ENCODE data around the gene NPL. TPM values are rescaled to one million over a fixed set of nuclear protein-coding genes. Genes with fewer than 3 reads are reported as not detected.

The NPL gene
- total RNA-seq, 1 donor from 2014 or later = 16.2 TPM

DNA sequence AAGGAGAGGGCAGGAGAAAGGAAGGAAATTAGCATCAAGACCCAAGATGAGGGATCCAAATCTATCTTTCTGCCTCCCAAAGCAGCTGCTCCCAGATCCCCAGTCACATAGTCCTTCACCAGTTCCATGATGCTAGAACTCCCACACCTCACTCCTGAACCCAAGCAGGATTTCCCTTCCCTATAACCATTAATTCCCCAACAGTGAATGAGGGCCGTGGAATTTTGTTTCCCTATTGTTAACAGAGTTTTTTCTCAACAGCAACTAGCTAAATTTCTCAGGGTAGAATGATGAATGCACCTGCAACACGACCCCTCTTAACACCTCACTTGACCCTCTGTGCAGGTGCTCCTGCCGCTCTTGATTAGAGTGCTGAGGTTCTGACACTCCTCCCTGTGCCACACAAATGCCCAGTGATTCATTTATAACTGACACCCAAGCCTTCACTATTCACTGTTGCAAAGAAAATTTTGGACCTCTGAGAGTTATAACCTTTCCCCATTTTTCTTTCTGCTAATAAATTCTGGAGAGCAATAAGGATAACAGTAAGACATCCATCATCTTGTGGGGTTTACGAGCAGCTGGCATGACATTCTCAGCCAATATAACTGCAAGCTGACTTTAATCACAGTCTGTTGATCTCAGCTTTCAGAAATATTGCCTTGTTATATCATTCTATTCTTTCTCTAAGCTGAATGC, 25.4 kb upstream of the NPL start:
- H3K9me3 ChIP-seq = no peaks in the 10 kb centered on the region
- peaks cover 19% of the 10 kb centered on the region for H3K4me1 ChIP-seq
- intact Hi-C loops (cut with DNase I) = no loop called here
- DNase-seq (ENCODE audit: extremely low spot score in 2 of 2) = no peak
- no peak for TF ChIP-seq POLR2A (IDR thresholded peaks at IDR 0.05)
- TF ChIP-seq, protein P1, sequence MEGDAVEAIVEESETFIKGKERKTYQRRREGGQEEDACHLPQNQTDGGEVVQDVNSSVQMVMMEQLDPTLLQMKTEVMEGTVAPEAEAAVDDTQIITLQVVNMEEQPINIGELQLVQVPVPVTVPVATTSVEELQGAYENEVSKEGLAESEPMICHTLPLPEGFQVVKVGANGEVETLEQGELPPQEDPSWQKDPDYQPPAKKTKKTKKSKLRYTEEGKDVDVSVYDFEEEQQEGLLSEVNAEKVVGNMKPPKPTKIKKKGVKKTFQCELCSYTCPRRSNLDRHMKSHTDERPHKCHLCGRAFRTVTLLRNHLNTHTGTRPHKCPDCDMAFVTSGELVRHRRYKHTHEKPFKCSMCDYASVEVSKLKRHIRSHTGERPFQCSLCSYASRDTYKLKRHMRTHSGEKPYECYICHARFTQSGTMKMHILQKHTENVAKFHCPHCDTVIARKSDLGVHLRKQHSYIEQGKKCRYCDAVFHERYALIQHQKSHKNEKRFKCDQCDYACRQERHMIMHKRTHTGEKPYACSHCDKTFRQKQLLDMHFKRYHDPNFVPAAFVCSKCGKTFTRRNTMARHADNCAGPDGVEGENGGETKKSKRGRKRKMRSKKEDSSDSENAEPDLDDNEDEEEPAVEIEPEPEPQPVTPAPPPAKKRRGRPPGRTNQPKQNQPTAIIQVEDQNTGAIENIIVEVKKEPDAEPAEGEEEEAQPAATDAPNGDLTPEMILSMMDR (IDR thresholded peaks at IDR 0.05) = no peak
- TF ChIP-seq POLR2AphosphoS5 (IDR thresholded peaks at IDR 0.05; ENCODE audit: insufficient read depth in 1 of 2, low read depth in 1 of 2) = no peak
- no peaks in the 10 kb centered on the region for H3K27me3 ChIP-seq
- no peaks in the 10 kb centered on the region for H3K36me3 ChIP-seq
- H3K4me3 ChIP-seq = no peak overlapping the region
- H3K27ac ChIP-seq = no peak overlapping the region

DNA sequence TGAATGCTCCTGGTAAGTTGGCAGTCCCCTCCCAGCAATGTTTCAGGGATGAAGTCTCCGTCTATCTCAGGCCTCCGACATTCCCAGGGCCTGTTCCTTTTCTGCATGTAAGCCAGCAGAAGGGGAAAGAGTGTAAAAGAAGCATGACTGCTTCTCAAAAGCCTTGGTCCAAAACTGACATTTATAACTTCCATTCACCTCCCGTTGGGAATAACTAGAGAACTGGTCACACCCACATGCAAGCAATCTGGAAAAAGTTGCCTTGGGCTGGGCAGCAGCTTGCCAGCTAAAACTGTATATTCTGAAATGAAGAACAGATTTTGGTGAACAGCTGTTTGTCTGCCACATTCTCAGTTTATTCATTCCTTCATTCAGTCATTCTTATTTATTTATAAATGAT, 24.2 kb upstream of the NPL start:
- Histone ChIP-seq H3K27me3 (no peaks in the 10 kb centered on the region), H3K36me3 (no peaks in the 10 kb centered on the region), H3K4me3 (no peak overlapping the region), H3K9me3 (no peaks in the 10 kb centered on the region), H3K27ac (no peak overlapping the region), H3K4me1 (peaks cover 19% of the 10 kb centered on the region)
- DNase-seq (ENCODE audit: extremely low spot score in 2 of 2) = no peak
- intact Hi-C loops (cut with DNase I) = no loop called here
- TF ChIP-seq POLR2AphosphoS5 (IDR thresholded peaks at IDR 0.05; ENCODE audit: insufficient read depth in 1 of 2, low read depth in 1 of 2) (no peak), POLR2A (IDR thresholded peaks at IDR 0.05) (no peak)
- TF ChIP-seq, protein P1 (IDR thresholded peaks at IDR 0.05) = no peak

GRCh38 chr1:182766050-182766449, 23.5 kb upstream of the NPL start:
- DNase-seq (ENCODE audit: extremely low spot score in 2 of 2) = no peak
- Histone ChIP-seq H3K4me1 (peaks cover 19% of the 10 kb centered on the region), H3K27me3 (no peaks in the 10 kb centered on the region), H3K4me3 (no peak overlapping the region), H3K27ac (no peak overlapping the region), H3K9me3 (no peaks in the 10 kb centered on the region), H3K36me3 (no peaks in the 10 kb centered on the region)
- no peak for TF ChIP-seq POLR2AphosphoS5 (IDR thresholded peaks at IDR 0.05; ENCODE audit: insufficient read depth in 1 of 2, low read depth in 1 of 2)
- TF ChIP-seq, protein P1 (IDR thresholded peaks at IDR 0.05) = no peak
- TF ChIP-seq POLR2A (IDR thresholded peaks at IDR 0.05) = no peak
- intact Hi-C loops (cut with DNase I) = no loop called here

GRCh38 chr1:182766881-182767645, 22.5 kb upstream of the NPL start:
- H3K4me1 ChIP-seq = peaks cover 19% of the 10 kb centered on the region
- no peaks in the 10 kb centered on the region for H3K27me3 ChIP-seq
- no peak for DNase-seq (ENCODE audit: extremely low spot score in 2 of 2)
- H3K27ac ChIP-seq = no peak overlapping the region
- no peaks in the 10 kb centered on the region for H3K36me3 ChIP-seq
- H3K9me3 ChIP-seq = no peaks in the 10 kb centered on the region
- H3K4me3 ChIP-seq = no peak overlapping the region
- TF ChIP-seq, protein P1 (IDR thresholded peaks at IDR 0.05) = no peak
- TF ChIP-seq POLR2AphosphoS5 (IDR thresholded peaks at IDR 0.05; ENCODE audit: insufficient read depth in 1 of 2, low read depth in 1 of 2) = no peak
- no peak for TF ChIP-seq POLR2A (IDR thresholded peaks at IDR 0.05)
- intact Hi-C loops (cut with DNase I) = no loop called here

- no peak for DNase-seq (ENCODE audit: extremely low spot score in 2 of 2)
- Histone ChIP-seq H3K36me3 (no peaks in the 10 kb centered on the region), H3K4me3 (no peak overlapping the region), H3K27ac (no peak overlapping the region), H3K4me1 (peaks cover 19% of the 10 kb centered on the region), H3K27me3 (no peaks in the 10 kb centered on the region), H3K9me3 (no peaks in the 10 kb centered on the region)
- no peak for TF ChIP-seq POLR2AphosphoS5 (IDR thresholded peaks at IDR 0.05; ENCODE audit: insufficient read depth in 1 of 2, low read depth in 1 of 2)
- TF ChIP-seq POLR2A (IDR thresholded peaks at IDR 0.05) = no peak
- TF ChIP-seq, protein P1 (IDR thresholded peaks at IDR 0.05) = no peak
- intact Hi-C loops (cut with DNase I) = no loop called here
Observed at GRCh38 chr1:182768963-182769362, 20.6 kb upstream of the NPL start.

All from vagina (tissue), 2 donors.